ENCODE measurements around the gene PDE3A.

Gene PDE3A

GRCh38 chr12:20390846-20391245 is 22.5 kb downstream of the PDE3A start:
- H3K4me3 ChIP-seq (replicated peaks in 1 of 2; ENCODE audit: low read depth in 2 of 2, low read length in 2 of 2), result no peak overlapping the region
- TF ChIP-seq CTCF (IDR thresholded peaks at IDR 0.05; ENCODE audit: low read depth, low read length), result no peak
- DNase-seq (ENCODE audit: low read depth in 2 of 2), result peak in 1 of 2 donors; percentile 46

DNA sequence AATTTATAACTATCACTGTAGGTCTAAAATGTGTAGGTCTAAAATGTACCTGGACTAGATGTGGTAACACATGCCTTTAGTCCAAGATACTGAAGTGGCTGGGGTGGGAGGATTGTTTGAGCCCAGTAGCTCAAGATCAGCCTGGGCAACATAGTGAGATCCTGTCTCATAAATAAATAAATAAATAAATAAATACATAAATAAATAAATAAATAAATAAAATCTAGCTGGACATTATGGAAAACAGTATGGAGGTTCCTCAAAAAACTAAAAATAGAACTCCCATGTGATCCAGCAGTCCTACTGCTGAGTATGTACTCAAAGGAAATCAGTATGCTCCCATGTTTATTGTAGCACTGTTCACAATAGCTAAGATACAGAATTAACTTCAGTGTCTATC is 24.0 kb downstream of the PDE3A start:
- TF ChIP-seq CTCF (IDR thresholded peaks at IDR 0.05; ENCODE audit: low read depth, low read length), result no peak
- DNase-seq (ENCODE audit: low read depth in 2 of 2), result no peak
- no peak overlapping the region for H3K4me3 ChIP-seq (replicated peaks in 1 of 2; ENCODE audit: low read depth in 2 of 2, low read length in 2 of 2)

- no peak overlapping the region for H3K4me3 ChIP-seq (replicated peaks in 1 of 2; ENCODE audit: low read depth in 2 of 2, low read length in 2 of 2)
- TF ChIP-seq CTCF (IDR thresholded peaks at IDR 0.05; ENCODE audit: low read depth, low read length), result no peak
- no peak for DNase-seq (ENCODE audit: low read depth in 2 of 2)
Measured at GRCh38 chr12:20393707-20394106, 25.4 kb downstream of the PDE3A start.

DNA sequence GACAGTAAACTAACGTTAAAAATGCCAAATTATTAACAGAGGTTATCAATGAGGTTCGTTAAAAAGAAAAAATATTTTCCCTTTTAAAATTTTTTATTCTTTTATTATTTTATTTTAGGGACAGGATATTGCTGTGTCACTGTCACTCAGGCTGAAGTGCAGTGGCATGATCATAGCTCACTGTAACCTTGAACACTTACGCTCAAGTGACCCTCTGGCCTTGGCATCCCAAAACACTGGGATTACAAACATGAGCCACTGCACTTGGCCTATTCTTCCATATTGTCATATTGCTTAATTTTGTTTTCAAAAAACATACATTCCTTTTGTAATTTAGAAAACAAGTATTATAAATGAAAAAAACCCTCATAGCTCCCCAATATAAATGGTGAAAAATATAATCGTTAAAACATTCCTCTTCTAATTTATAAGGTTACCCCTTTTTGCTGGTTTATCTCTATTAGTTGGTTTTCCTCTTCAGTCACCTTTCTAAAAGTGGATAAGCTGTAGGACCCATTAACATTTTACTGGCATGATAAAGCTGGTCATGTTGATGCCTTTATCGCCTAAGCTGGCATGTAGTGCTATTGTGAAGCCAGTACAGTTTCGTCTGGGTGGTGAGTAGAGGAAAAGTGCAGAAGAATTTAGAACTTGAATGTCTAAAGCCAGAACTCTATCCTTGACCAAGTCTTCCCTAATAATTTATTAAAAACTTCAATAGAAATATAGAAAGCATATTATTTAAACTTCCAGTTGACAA is 27.6 kb downstream of the PDE3A start:
- no peak for DNase-seq (ENCODE audit: low read depth in 2 of 2)
- no peak for TF ChIP-seq CTCF (IDR thresholded peaks at IDR 0.05; ENCODE audit: low read depth, low read length)
- H3K4me3 ChIP-seq (replicated peaks in 1 of 2; ENCODE audit: low read depth in 2 of 2, low read length in 2 of 2), result no peak overlapping the region

GRCh38 chr12:20398686-20399085 is 30.3 kb downstream of the PDE3A start:
- no peak for DNase-seq (ENCODE audit: low read depth in 2 of 2)
- TF ChIP-seq CTCF (IDR thresholded peaks at IDR 0.05; ENCODE audit: low read depth, low read length), result no peak
- no peak overlapping the region for H3K4me3 ChIP-seq (replicated peaks in 1 of 2; ENCODE audit: low read depth in 2 of 2, low read length in 2 of 2)

- H3K4me3 ChIP-seq (replicated peaks in 1 of 2; ENCODE audit: low read depth in 2 of 2, low read length in 2 of 2), result no peak overlapping the region
- no peak for DNase-seq (ENCODE audit: low read depth in 2 of 2)
- TF ChIP-seq CTCF (IDR thresholded peaks at IDR 0.05; ENCODE audit: low read depth, low read length), result no peak
Measured at GRCh38 chr12:20400003-20400402, 31.7 kb downstream of the PDE3A start.

- no peak for DNase-seq (ENCODE audit: low read depth in 2 of 2)
- no peak for TF ChIP-seq CTCF (IDR thresholded peaks at IDR 0.05; ENCODE audit: low read depth, low read length)
- no peak overlapping the region for H3K4me3 ChIP-seq (replicated peaks in 1 of 2; ENCODE audit: low read depth in 2 of 2, low read length in 2 of 2)
Measured at GRCh38 chr12:20403230-20403629, 34.9 kb downstream of the PDE3A start.

All from cardiac fibroblast (primary cell).